Inflammatory macrophage treated with lipopolysaccharide for 4 hours (primary cell): ENCODE measurements around the gene HCST.

ENCODE experiments used
- DNase-seq: peaks from one replicate; pipeline ENCODE4 v3.0.0-alpha.2; 2020

HCST gene

GRCh38 chr19:35938282-35939224 lies 36.2 kb downstream of the HCST start:
- no peak for DNase-seq

GRCh38 chr19:35939307-35940077 lies 37.2 kb downstream of the HCST start:
- DNase-seq, result no peak

GRCh38 chr19:35940078-35940775 lies 37.9 kb downstream of the HCST start:
- no peak for DNase-seq

- no peak for DNase-seq
Measured at GRCh38 chr19:35940839-35941238, 38.5 kb downstream of the HCST start.

- no peak for DNase-seq
Measured at GRCh38 chr19:35942235-35942634, 39.9 kb downstream of the HCST start.

- DNase-seq, result no peak
Measured at GRCh38 chr19:35943321-35944301, 41.3 kb downstream of the HCST start.

GRCh38 chr19:35944556-35944955 lies 42.2 kb downstream of the HCST start:
- no peak for DNase-seq

- no peak for DNase-seq
Measured at GRCh38 chr19:35945121-35945790, 42.9 kb downstream of the HCST start.

GRCh38 chr19:35946203-35946602 lies 43.9 kb downstream of the HCST start:
- DNase-seq, result no peak

GRCh38 chr19:35949131-35949530 lies 46.8 kb downstream of the HCST start:
- no peak for DNase-seq
